Spleen (tissue), 11 donors: ENCODE results near the gene MBD5. TPM values are rescaled to one million over a fixed set of nuclear protein-coding genes. Genes with fewer than 3 reads are reported as not detected.
A peak's percentile ranks its signal among the peaks of the same experiment; 100 is the strongest.

Experiments
- DNase-seq: peaks from one replicate; pipeline ENCODE4 v3.0.0-alpha.2; 2020
- H3K27ac ChIP-seq, 8 donors: fragments of 200-600 bp; sonication (generic) in 7 of 8; 1 replicate in 4 of 8; 2 replicates in 4 of 8; pipeline versions ENCODE4 v1.5.0 to v1.8.0; 2016 to 2021; ENCODE audit warnings: inconsistent platforms in 4 of 8, mild to moderate bottlenecking in 4 of 8, moderate library complexity in 1 of 8
- H3K27me3 ChIP-seq, 7 donors: fragments of 200-600 bp; sonication (generic) in 6 of 7; replicated peaks in 1 of 7; 1 replicate in 4 of 7; 2 replicates in 3 of 7; pipeline versions ENCODE4 v1.5.0 to v1.8.0; 2016 to 2021; ENCODE audit warnings: inconsistent platforms in 3 of 7, mild to moderate bottlenecking in 1 of 7
- H3K36me3 ChIP-seq, 6 donors: fragments of 200-600 bp; sonication (generic) in 5 of 6; 1 replicate in 4 of 6; 2 replicates in 2 of 6; pipeline versions ENCODE4 v1.5.0 to v1.8.0; 2016 to 2021; ENCODE audit warnings: inconsistent platforms in 2 of 6
- H3K4me1 ChIP-seq, 6 donors: fragments of 200-600 bp; sonication (generic) in 5 of 6; 1 replicate in 3 of 6; 2 replicates in 3 of 6; pipeline versions ENCODE4 v1.5.0 to v1.8.0; 2016 to 2021; ENCODE audit warnings: inconsistent platforms in 3 of 6
- H3K4me3 ChIP-seq, 8 donors: fragments of 200-600 bp; sonication (generic) in 7 of 8; 1 replicate in 4 of 8; 2 replicates in 4 of 8; pipeline versions ENCODE4 v1.5.0 to v1.8.0; 2016 to 2021; ENCODE audit warnings: inconsistent platforms in 4 of 8, mild to moderate bottlenecking in 4 of 8, moderate library complexity in 2 of 8
- H3K9me3 ChIP-seq, 8 donors: fragments of 200-600 bp; sonication (generic) in 7 of 8; 1 replicate in 4 of 8; 2 replicates in 4 of 8; pipeline versions ENCODE4 v1.5.0 to v1.8.0; 2016 to 2021; ENCODE audit warnings: inconsistent platforms in 4 of 8
- POLR2A ChIP-seq, 3 donors: fragments of 450-650 bp; IDR thresholded peaks; one replicate each; pipeline ENCODE4 v1.5.1; 2017; ENCODE audit warnings: antibody characterized with exemption in 3 of 3, mild to moderate bottlenecking in 1 of 3
- POLR2AphosphoS5 ChIP-seq, 3 donors: sonication (generic); formaldehyde crosslinking; IDR thresholded peaks; one replicate each; pipeline ENCODE4 v1.5.1; 2017; ENCODE audit warnings: antibody characterized with exemption in 3 of 3
- WGBS, 5 donors: extraction: QIAGEN DNeasy Blood & Tissue Kit in 3 of 5; methylation state at CpG; one replicate each; pipeline versions ENCODE4 v1.1.5 to v1.1.7; 2013 to 2018; 5-methylcytosine and 5-hydroxymethylcytosine counted together
- intact Hi-C: fragments of 100-400 bp; cut with DNase I; formaldehyde crosslinking; loops from one replicate; pipeline ENCODE4 v1.15.0; 2023; ENCODE audit warnings: low total_unique reads
- polyA plus RNA-seq, 3 donors: library from polyadenylated mRNA; stranded (reverse); fragments of 200-250 nt; gene quantifications; one replicate each; pipeline ENCODE4 v1.2.1, GENCODE V29; 2013
- total RNA-seq, 7 donors: library from RNA; depleted of rRNA in 3 of 7; stranded (reverse); fragments of >200 nt in 3 of 7; fragmentation: NEBNext Ultra II Directional in 4 of 7; extraction: Animal tissue kit (Norgen Biotek cat#: 25700) in 4 of 7; gene quantifications; one replicate each; pipeline versions ENCODE4 v1.1.0 to v1.2.1, GENCODE V29; 2016 to 2021
- TF ChIP-seq, protein P1 (sequence below), 11 experiments: fragments of 200-600 bp in 7 of 11; fragments of 450-650 bp in 4 of 11; sonication (generic) in 4 of 11; IDR thresholded peaks in 8 of 11; conservative IDR thresholded peaks in 3 of 11; 1 replicate in 7 of 11; 2 replicates in 4 of 11; pipeline versions ENCODE4 v1.4.0 to v1.8.0; 2016 to 2021; ENCODE audit warnings: antibody characterized with exemption in 11 of 11, inconsistent platforms in 4 of 11, mild to moderate bottlenecking in 1 of 11
- donor health status: healthy with polysubstance abuse.
- donor health status: DM: no; HTN: no; CAD: no; lungs with moderate emphysema.
- donor health status: DM: no; HTN: no; CAD: no.
- donor health status: Bipolar disorder and iron deficiency.
- donor health status: healthy.
- donor health status: DM: no; HTN: no; CAD: no.
- donor health status: DM: yes; HTN: yes; CAD: no.

The MBD5 gene
- total and polyA plus RNA-seq, 10 donors = 5.7 to 84.5 (median 60.0) TPM

DNA sequence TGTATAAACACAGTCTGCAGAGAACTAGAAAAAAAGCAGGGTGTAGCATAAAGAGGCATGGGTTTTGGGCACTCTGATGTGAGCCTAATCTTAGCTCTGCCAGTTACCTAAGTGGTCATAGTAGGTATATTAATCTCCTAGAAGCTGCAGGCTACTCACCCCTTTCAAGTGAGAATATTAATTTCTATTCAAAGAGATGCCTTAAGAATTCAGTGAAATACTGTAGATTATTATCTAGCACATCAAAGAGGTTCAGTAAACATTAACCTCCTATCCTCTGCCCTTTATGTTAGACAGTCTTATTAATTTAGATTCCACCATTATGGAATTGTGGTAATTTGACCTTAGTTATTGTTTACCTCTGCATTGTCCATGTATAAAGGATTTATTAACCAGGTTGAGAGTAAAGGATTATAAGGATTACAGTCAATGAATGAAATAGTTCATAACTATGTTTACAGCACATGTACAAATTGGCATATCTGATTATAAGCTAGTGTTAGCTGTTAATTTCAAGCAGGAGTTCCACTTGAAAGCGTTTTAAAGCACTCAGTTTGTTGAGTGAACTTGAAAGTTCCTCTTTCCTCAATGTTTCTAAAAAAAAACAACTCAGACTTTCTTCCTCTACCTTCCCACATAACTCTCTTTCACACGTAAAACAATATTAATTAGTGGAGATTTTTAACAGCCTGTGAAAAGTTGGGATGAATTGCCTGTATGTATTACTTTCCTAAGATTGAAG, 473.1 kb downstream of the MBD5 start:
- Histone ChIP-seq H3K4me1 (peaks cover 0 to 20% (median 0%) of the 10 kb centered on the region in 6 donors), H3K4me3 (no peak overlapping the region)

GRCh38 chr2:148495586-148495985, 474.7 kb downstream of the MBD5 start:
- Histone ChIP-seq H3K27me3 (no peaks in the 10 kb centered on the region), H3K9me3 (no peaks in the 10 kb centered on the region), H3K4me3 (no peak overlapping the region), H3K27ac (no peak overlapping the region), H3K4me1 (peaks cover 0 to 20% (median 0%) of the 10 kb centered on the region in 6 donors), H3K36me3 (peaks cover 0 to 4% (median 0%) of the 10 kb centered on the region in 6 donors)
- TF ChIP-seq, protein P1, sequence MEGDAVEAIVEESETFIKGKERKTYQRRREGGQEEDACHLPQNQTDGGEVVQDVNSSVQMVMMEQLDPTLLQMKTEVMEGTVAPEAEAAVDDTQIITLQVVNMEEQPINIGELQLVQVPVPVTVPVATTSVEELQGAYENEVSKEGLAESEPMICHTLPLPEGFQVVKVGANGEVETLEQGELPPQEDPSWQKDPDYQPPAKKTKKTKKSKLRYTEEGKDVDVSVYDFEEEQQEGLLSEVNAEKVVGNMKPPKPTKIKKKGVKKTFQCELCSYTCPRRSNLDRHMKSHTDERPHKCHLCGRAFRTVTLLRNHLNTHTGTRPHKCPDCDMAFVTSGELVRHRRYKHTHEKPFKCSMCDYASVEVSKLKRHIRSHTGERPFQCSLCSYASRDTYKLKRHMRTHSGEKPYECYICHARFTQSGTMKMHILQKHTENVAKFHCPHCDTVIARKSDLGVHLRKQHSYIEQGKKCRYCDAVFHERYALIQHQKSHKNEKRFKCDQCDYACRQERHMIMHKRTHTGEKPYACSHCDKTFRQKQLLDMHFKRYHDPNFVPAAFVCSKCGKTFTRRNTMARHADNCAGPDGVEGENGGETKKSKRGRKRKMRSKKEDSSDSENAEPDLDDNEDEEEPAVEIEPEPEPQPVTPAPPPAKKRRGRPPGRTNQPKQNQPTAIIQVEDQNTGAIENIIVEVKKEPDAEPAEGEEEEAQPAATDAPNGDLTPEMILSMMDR (IDR thresholded peaks at IDR 0.05 in 8 of 11, conservative IDR thresholded peaks at IDR 0.05 in 3 of 11) = no peak
- TF ChIP-seq POLR2AphosphoS5 (IDR thresholded peaks at IDR 0.05) = no peak
- TF ChIP-seq POLR2A (IDR thresholded peaks at IDR 0.05) = no peak
- intact Hi-C loops = no loop called here
- WGBS, 5 donors = 72 to 77% (median 73%) methylated on average over 2 of the region's 2 CpGs
- DNase-seq = no peak

More for the DNA sequence above, 473.1 kb downstream of the MBD5 start:
- peak overlapping the region in 5 of 8 donors; percentile 2 to 52 (median 24) for H3K27ac ChIP-seq
- DNase-seq = no peak
- intact Hi-C loops = no loop called here
- H3K9me3 ChIP-seq = no peaks in the 10 kb centered on the region
- H3K27me3 ChIP-seq = no peaks in the 10 kb centered on the region
- peaks cover 0 to 17% (median 5%) of the 10 kb centered on the region in 6 donors for H3K36me3 ChIP-seq
- WGBS, 5 donors = 28 to 49% (median 38%) methylated on average over 2 of the region's 2 CpGs
- TF ChIP-seq, protein P1 (IDR thresholded peaks at IDR 0.05 in 8 of 11, conservative IDR thresholded peaks at IDR 0.05 in 3 of 11) = no peak
- TF ChIP-seq POLR2A (IDR thresholded peaks at IDR 0.05) (no peak), POLR2AphosphoS5 (IDR thresholded peaks at IDR 0.05) (no peak)

DNA sequence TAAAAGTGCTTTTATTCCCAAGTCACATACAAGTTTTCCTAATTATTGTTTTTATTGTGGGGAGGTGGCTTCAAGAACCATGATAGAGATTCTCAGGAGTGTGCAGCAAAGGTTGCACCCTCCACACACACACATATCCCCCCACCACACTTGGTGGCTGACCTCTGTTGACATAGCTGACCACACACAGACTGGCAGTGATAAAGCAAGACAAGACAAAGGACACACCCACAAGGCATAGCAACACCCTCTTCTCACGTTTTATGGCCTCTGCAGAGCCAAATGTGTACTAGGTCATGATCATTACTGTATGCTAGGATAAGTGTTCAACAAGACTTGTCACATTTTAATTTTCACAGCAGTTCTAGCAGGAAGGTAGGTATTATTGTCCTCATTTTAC, 480.7 kb downstream of the MBD5 start:
- H3K4me3 ChIP-seq = no peak overlapping the region
- WGBS, 5 donors = 47 to 81% (median 62%) methylated on average over 1 of the region's 1 CpG
- H3K9me3 ChIP-seq = no peaks in the 10 kb centered on the region
- H3K27me3 ChIP-seq = no peaks in the 10 kb centered on the region
- no peak overlapping the region for H3K27ac ChIP-seq
- DNase-seq = no peak
- peaks cover 0 to 8% (median 0%) of the 10 kb centered on the region in 6 donors for H3K36me3 ChIP-seq
- TF ChIP-seq POLR2AphosphoS5 (IDR thresholded peaks at IDR 0.05) = no peak
- TF ChIP-seq POLR2A (IDR thresholded peaks at IDR 0.05) = no peak
- TF ChIP-seq, protein P1 (IDR thresholded peaks at IDR 0.05 in 8 of 11, conservative IDR thresholded peaks at IDR 0.05 in 3 of 11) = no peak
- intact Hi-C loops = loop anchor here (10.0 kb wide), 2 partner anchors 493 to 567 kb away; no protein-coding TSS in a partner anchor
- no peaks in the 10 kb centered on the region for H3K4me1 ChIP-seq

DNA sequence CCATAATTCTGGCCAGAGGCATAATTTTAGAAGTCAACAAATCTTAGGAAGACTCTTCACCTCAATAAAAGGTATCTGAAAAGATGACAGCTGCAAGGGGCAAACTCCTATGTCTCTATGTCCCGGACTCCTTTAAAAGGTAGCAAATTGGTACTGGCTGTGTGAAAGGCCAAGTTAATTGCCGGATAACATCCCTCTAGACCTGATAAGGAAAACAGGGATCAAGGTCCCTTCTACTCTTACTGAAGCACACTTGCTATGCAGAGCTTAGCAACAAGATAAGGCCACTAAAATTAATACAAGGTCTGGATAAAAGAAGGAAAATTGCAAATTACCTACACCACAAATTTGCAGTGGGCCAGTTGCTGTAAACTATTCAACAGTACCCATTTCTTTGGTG, 482.6 kb downstream of the MBD5 start:
- H3K4me3 ChIP-seq = no peak overlapping the region
- WGBS, 5 donors = 71 to 86% (median 81%) methylated on average over 2 of the region's 2 CpGs
- intact Hi-C loops = loop anchor here (10.0 kb wide), 2 partner anchors 491 to 569 kb away; no protein-coding TSS in a partner anchor
- H3K36me3 ChIP-seq = peaks cover 0 to 8% (median 0%) of the 10 kb centered on the region in 6 donors
- no peaks in the 10 kb centered on the region for H3K27me3 ChIP-seq
- no peaks in the 10 kb centered on the region for H3K4me1 ChIP-seq
- H3K9me3 ChIP-seq = no peaks in the 10 kb centered on the region
- H3K27ac ChIP-seq = no peak overlapping the region
- TF ChIP-seq POLR2AphosphoS5 (IDR thresholded peaks at IDR 0.05) (no peak), POLR2A (IDR thresholded peaks at IDR 0.05) (no peak)
- TF ChIP-seq, protein P1 (IDR thresholded peaks at IDR 0.05 in 8 of 11, conservative IDR thresholded peaks at IDR 0.05 in 3 of 11) = no peak
- no peak for DNase-seq
